BE2C (cell line): Measurements from ENCODE around the gene DHRS11.

Source experiments
- DNase-seq: peaks from one replicate; pipeline ENCODE4 v3.0.0-alpha.2; 2020
- H3K27me3 ChIP-seq: fragments of 250-450 bp; sonication (Bioruptor Pico); 2 replicates; pipeline ENCODE4 v1.5.1; 2020; ENCODE audit warnings: mild to moderate bottlenecking
- H3K36me3 ChIP-seq: fragments of 250-450 bp; sonication (Bioruptor Pico); 2 replicates; pipeline ENCODE4 v1.5.1; 2020; ENCODE audit warnings: mild to moderate bottlenecking
- H3K4me1 ChIP-seq: fragments of 250-450 bp; sonication (Bioruptor Pico); 2 replicates; pipeline ENCODE4 v1.5.1; 2020
- H3K4me3 ChIP-seq: 2 replicates; pipeline ENCODE4 v1.5.1; 2011; ENCODE audit warnings: low read depth, low read length
- H3K9me3 ChIP-seq: fragments of 250-450 bp; sonication (Bioruptor Pico); 2 replicates; pipeline ENCODE4 v1.5.1; 2020
- TF ChIP-seq, protein P1 (sequence below): IDR thresholded peaks from 2 replicates; pipeline ENCODE4 v1.5.1; 2012; ENCODE audit warnings: mild to moderate bottlenecking, low read depth, low read length

DHRS11 gene

GRCh38 chr17:36640346-36640745 lies 48.7 kb downstream of the DHRS11 start:
- DNase-seq = no peak
- H3K4me3 ChIP-seq = no peak overlapping the region
- no peaks in the 10 kb centered on the region for H3K27me3 ChIP-seq
- H3K9me3 ChIP-seq = no peaks in the 10 kb centered on the region
- H3K36me3 ChIP-seq = no peaks in the 10 kb centered on the region
- TF ChIP-seq, protein P1, sequence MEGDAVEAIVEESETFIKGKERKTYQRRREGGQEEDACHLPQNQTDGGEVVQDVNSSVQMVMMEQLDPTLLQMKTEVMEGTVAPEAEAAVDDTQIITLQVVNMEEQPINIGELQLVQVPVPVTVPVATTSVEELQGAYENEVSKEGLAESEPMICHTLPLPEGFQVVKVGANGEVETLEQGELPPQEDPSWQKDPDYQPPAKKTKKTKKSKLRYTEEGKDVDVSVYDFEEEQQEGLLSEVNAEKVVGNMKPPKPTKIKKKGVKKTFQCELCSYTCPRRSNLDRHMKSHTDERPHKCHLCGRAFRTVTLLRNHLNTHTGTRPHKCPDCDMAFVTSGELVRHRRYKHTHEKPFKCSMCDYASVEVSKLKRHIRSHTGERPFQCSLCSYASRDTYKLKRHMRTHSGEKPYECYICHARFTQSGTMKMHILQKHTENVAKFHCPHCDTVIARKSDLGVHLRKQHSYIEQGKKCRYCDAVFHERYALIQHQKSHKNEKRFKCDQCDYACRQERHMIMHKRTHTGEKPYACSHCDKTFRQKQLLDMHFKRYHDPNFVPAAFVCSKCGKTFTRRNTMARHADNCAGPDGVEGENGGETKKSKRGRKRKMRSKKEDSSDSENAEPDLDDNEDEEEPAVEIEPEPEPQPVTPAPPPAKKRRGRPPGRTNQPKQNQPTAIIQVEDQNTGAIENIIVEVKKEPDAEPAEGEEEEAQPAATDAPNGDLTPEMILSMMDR = no peak
- 0 out of 2 replicates have a peak, but pooled peaks cover 3% of the 10 kb centered on the region for H3K4me1 ChIP-seq

DNA sequence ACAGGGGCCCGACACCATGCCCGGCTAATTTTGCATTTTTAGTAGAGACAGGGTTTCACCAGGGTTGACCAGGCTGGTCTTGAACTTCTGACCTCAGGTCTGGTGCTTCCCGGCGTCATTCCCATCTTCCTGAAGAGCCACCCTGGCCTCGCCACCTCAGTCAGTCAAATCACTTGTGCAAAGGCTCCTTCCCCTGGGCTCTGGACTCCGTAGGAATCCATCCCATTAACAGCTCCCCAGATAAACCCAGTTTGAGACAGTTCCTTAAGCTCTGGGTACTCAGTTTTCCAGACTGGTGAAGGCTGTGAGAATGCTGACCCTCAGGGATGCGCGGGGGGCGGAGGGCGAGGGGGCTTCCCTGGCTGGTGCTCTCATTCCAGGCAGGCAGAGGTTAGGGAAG lies 49.2 kb downstream of the DHRS11 start:
- H3K4me1 ChIP-seq = 0 out of 2 replicates have a peak, but pooled peaks cover 3% of the 10 kb centered on the region
- TF ChIP-seq, protein P1 = no peak
- no peaks in the 10 kb centered on the region for H3K9me3 ChIP-seq
- H3K36me3 ChIP-seq = no peaks in the 10 kb centered on the region
- DNase-seq = no peak
- no peak overlapping the region for H3K4me3 ChIP-seq
- no peaks in the 10 kb centered on the region for H3K27me3 ChIP-seq

- Histone ChIP-seq H3K9me3 (no peaks in the 10 kb centered on the region), H3K36me3 (no peaks in the 10 kb centered on the region), H3K4me3 (peak overlapping the region; percentile 70), H3K27me3 (no peaks in the 10 kb centered on the region), H3K4me1 (0 out of 2 replicates have a peak, but pooled peaks cover 3% of the 10 kb centered on the region)
- TF ChIP-seq, protein P1 = no peak
- no peak for DNase-seq
Observed at GRCh38 chr17:36641331-36641876, 49.7 kb downstream of the DHRS11 start.

DNA sequence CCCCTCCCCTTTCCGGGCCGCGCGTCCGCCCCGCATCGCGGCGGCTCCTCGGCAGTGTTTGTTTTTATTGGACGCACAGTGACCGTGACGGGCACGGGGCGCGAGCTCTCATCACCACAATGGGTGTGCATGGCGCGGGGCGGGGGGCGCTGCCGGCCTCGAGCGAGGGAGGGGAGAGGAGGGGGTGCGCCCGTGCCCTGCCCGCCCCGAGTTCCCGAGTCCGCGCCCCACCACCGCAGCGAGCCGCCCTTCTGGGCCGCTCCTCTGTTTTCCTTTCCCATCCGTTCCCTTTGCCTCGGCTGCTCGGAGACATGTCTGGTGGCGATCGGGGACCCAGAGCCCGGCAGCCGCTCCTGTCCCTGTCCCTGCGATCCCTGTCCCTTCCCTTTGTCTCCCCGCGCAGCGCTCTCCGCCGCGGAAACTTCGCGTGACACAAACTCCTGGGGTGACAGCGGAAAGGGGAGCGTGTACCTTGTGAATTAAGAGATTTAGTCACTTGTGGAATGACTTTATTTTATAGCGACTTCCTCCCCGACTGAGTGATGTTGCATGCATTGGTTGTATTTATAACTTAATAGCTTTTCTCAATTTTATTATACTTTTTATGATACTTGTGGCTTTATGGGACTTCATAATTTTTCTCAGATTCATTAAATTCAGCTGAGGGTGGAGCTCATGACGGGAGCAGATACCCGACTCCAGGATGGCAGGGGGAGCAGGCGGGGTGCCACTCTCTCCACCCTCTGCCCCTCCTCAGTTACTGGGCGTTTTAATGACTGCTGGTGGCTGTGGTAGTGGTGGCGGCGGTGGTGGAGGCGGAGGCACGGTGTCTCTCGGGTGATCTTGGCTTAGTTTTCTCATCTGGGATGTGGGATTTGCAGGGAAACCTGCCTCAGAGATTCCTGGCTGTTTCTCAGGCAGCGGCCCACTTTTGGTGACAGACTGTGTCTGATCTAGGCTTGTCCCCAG lies 50.5 kb downstream of the DHRS11 start:
- H3K4me3 ChIP-seq = peak overlapping the region; percentile 70
- no peaks in the 10 kb centered on the region for H3K36me3 ChIP-seq
- TF ChIP-seq, protein P1 = no peak
- peak; percentile 39 for DNase-seq
- H3K9me3 ChIP-seq = no peaks in the 10 kb centered on the region
- no peaks in the 10 kb centered on the region for H3K27me3 ChIP-seq
- H3K4me1 ChIP-seq = peaks cover 3% of the 10 kb centered on the region; the same call in 1 of the 2 replicates

GRCh38 chr17:36643086-36643685 lies 51.5 kb downstream of the DHRS11 start:
- no peak for DNase-seq
- TF ChIP-seq, protein P1 = no peak
- H3K36me3 ChIP-seq = no peaks in the 10 kb centered on the region
- H3K9me3 ChIP-seq = no peaks in the 10 kb centered on the region
- no peak overlapping the region for H3K4me3 ChIP-seq
- H3K4me1 ChIP-seq = peaks cover 3% of the 10 kb centered on the region; the same call in 1 of the 2 replicates
- no peaks in the 10 kb centered on the region for H3K27me3 ChIP-seq

GRCh38 chr17:36645422-36645821 lies 53.7 kb downstream of the DHRS11 start:
- TF ChIP-seq, protein P1 = no peak
- Histone ChIP-seq H3K36me3 (no peaks in the 10 kb centered on the region), H3K4me3 (no peak overlapping the region), H3K27me3 (no peaks in the 10 kb centered on the region), H3K4me1 (peaks cover 3% of the 10 kb centered on the region; the same call in 1 of the 2 replicates), H3K9me3 (no peaks in the 10 kb centered on the region)
- DNase-seq = no peak
